ENCODE measurements around the gene FN1.

The FN1 gene

GRCh38 chr2:215407590-215408264, 28.1 kb downstream of the FN1 start:
- no peak for TF ChIP-seq CTCF (IDR thresholded peaks at IDR 0.05; ENCODE audit: extremely low read depth, insufficient read depth, missing control alignments)
- DNase-seq (ENCODE audit: low spot score) = no peak
- in situ Hi-C loops (cut with MboI; ENCODE audit: low pct_unique_long_range_greater_than_20kb, low sequenced_read_pairs, unreplicated experiment) = no loop called here

GRCh38 chr2:215407061-215407460, 28.8 kb downstream of the FN1 start:
- TF ChIP-seq CTCF (IDR thresholded peaks at IDR 0.05; ENCODE audit: extremely low read depth, insufficient read depth, missing control alignments) = no peak
- in situ Hi-C loops (cut with MboI; ENCODE audit: low pct_unique_long_range_greater_than_20kb, low sequenced_read_pairs, unreplicated experiment) = no loop called here
- DNase-seq (ENCODE audit: low spot score) = no peak

- DNase-seq (ENCODE audit: low spot score) = no peak
- no peak for TF ChIP-seq CTCF (IDR thresholded peaks at IDR 0.05; ENCODE audit: extremely low read depth, insufficient read depth, missing control alignments)
- in situ Hi-C loops (cut with MboI; ENCODE audit: low pct_unique_long_range_greater_than_20kb, low sequenced_read_pairs, unreplicated experiment) = no loop called here
Observed at GRCh38 chr2:215405722-215406581, 29.9 kb downstream of the FN1 start.

- no peak for TF ChIP-seq CTCF (IDR thresholded peaks at IDR 0.05; ENCODE audit: extremely low read depth, insufficient read depth, missing control alignments)
- in situ Hi-C loops (cut with MboI; ENCODE audit: low pct_unique_long_range_greater_than_20kb, low sequenced_read_pairs, unreplicated experiment) = no loop called here
Observed at GRCh38 chr2:215404348-215405012, 31.4 kb downstream of the FN1 start.

GRCh38 chr2:215403441-215404347, 32.2 kb downstream of the FN1 start:
- in situ Hi-C loops (cut with MboI; ENCODE audit: low pct_unique_long_range_greater_than_20kb, low sequenced_read_pairs, unreplicated experiment) = no loop called here
- no peak for DNase-seq (ENCODE audit: low spot score)
- no peak for TF ChIP-seq CTCF (IDR thresholded peaks at IDR 0.05; ENCODE audit: extremely low read depth, insufficient read depth, missing control alignments)

More at GRCh38 chr2:215404348-215405012, 31.4 kb downstream of the FN1 start:
- no peak for DNase-seq (ENCODE audit: low spot score)

Data from GM13977 (cell line).